SK-MEL-5 (cell line): ENCODE results near the gene MOB3C. TPM values are rescaled to one million over a fixed set of nuclear protein-coding genes. Genes with fewer than 3 reads are reported as not detected.
A peak's percentile ranks its signal among the peaks of the same experiment; 100 is the strongest.

ENCODE experiments used
- DNase-seq: peaks from one replicate; pipeline ENCODE4 v3.0.0-alpha.2; 2016; ENCODE audit warnings: low read depth, low spot score
- in situ Hi-C: cut with HindIII; loops from 2 replicates; pipeline ENCODE4 v1.10.0; 2016; ENCODE audit warnings: low sequenced_read_pairs, high pct_unique_total_duplicates, low pct_unique_long_range_greater_than_20kb
- total RNA-seq: library from RNA; depleted of rRNA; stranded (reverse); fragments of >200 nt; shearing (Covaris generic); gene quantifications from 2 replicates; pipeline ENCODE4 v1.2.3, GENCODE V29; 2014

MOB3C gene
- total RNA-seq, 1 experiment from 2014 or later: 4.8 TPM

DNA sequence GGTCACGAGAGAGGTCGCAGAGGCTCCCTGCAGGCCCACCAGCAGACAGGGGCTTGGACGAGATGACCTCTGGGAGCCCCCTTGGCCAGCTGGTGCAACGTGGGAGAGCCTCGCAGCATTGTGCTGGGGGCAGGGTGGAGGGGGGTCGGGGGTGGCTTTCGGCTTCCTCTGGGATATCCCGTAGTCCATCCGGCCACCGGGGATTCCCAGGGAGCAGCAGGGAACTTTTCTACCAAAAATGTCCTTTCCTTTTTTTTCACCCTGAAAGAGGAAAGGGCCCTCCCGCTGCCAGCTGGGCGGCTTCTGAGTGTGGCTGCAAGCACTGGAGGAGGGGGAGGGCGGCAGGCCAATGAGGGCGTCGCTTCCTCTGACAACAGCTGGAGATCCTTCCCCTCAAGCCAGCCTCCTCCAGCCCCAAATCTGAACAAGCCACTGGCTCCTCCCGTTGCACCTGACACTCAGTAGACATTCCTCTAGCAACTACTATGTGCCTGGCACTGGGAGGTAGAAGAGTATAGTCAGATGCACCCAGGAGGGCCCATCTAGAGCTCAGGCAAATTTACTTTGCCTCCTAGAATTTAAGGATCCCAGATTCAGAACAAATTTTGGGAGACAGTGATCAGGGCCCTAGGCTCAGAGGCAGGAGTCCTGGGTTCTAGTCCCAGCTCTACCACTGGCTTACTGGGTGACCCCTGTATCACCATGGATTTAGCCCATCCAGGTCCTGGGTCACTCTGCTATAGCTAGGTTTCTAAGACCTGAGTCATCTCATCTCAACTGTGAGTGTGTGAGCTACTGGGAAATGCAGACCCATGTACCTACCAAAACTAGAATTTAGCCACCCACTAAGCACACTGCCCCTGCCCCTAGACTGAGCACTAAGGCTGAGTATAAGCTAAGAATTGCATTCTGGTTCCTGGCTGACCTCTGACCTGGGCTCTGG, 2.7 kb downstream of the MOB3C start:
- in situ Hi-C loops: no loop called here
- no peak for DNase-seq

DNA sequence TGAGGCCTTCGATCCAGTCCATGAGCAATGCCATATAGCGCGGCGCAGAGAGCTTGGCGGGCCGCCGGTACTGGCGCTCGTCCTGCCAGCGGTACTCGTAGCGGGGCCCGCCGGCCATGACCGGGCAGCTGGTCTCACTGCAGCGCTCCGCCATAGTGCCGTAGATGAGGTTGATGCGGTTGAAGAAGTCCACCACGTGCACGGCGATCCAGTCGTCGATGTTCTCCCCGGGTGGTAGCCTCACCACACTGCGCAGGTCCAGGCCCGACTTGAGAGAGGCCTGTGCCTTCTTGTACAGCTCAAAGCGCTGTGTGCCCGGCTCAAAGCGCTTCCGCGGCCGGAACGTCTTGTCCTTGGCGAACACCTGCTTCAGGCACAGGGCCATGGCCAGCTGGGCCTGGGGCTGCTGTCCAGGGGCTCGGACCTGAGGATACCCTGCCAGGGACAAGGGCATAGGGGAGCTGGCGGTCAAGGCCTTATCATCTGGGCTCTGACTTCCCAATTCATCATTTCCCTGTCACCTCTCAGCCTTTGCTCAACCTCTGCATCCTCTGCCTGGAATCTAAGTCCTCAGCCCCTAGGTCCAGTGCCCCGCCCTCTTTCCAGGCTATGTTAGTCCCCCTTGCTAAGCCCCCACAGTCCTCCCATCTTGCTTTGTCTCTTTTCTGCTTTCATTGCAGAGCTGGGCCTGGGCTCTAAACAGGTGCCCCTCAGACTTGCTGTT, 3.5 kb downstream of the MOB3C start:
- no peak for DNase-seq
- in situ Hi-C loops: no loop called here

DNA sequence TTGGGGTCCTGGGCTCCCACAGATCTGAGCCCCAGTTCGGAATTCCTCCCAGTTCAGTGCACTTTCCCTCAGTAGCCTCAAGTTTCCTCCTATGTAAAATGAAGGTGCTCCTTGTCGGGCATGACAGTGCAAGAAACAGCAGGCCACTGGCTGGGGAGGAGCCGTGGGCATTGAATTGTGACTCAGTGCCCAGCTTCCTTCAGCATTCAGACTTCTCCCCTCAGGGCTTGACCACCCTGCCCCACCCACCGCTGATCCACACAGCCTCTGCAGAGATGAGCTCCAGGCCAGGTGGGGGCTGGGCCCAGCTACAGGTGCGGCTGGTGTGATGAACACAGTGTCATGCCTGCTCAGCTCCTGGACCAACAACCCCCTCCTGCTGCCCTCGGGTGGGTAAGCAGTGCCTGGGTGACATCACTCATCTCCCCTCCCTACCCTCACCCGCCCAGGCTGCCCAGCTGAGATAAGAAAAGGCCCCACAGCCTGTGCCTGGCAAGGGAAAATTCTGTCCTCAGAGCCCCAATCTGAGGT, 4.9 kb downstream of the MOB3C start:
- in situ Hi-C loops: no loop called here
- no peak for DNase-seq

DNA sequence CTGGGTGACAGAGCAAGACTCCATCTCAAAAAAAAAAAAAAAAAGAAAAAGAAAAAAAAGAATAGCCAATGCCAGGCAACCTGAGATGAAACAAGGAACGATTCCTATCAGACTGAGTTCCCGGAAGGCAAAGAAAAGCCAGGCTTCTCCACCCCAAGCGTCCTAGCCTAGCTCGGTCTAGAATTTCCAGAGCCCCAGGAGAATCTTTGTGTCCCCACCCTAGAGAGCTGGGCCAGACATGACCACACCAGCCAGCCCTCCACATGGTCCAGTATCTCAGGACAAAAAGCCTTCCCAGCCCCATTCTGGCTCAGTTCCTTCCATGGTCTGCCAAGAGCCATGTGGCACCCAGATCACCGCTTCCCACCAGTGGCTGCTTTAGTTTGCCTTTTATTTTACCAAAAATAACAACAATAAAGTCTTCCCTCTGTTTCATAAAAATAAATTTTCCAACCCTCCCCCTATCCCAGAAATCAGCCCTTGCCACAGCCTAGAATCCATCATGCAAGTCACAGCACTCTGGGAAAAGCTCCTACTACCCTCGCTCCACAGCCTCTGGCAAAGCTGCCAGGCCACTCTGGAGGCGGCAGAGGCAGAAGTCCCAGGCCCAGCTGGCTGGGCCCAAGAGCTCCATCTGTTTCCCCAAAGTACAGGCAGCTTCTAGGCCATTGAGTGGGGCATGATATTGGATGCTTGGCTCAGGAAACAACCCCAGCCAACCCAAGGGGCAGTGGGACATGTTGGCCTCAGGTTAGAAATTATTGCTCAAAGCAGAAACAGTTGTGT, 9.1 kb downstream of the MOB3C start:
- DNase-seq: no peak

DNA sequence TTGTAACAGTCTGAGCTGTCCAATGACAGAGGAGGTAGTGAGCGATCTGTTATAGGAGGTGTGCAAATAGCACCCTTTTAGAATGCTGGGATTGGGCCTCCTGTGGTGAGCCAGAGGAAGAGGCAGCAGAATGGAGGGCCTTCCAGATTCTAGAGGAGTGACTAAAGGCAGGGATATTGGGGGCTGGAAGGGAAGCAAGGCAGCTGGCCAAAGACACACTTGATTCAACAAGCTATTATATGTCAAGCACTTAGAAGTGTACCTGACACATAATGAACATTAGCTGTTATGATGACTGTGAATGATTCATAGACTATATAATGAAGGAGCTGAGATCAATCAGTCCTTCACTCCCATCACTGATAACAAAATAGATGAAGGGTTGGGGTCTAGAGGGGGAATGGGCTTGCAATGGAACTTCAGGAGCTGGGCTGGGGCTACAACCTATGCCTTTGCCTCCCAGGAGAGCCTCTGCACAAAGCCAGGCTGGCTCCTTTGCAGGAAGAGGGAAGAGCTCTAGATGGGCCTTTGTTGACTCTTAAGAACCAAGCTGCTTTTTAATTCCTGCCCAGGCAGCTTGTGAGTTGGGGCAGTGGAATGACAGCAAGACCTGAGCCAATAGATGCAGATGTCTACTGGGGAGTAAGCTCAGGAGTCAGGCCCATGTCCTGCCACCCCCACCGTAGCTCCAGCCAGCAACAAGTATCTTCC, 10.2 kb downstream of the MOB3C start:
- in situ Hi-C loops: no loop called here
- no peak for DNase-seq

More for the DNA sequence above, 9.1 kb downstream of the MOB3C start:
- in situ Hi-C loops: no loop called here

DNA sequence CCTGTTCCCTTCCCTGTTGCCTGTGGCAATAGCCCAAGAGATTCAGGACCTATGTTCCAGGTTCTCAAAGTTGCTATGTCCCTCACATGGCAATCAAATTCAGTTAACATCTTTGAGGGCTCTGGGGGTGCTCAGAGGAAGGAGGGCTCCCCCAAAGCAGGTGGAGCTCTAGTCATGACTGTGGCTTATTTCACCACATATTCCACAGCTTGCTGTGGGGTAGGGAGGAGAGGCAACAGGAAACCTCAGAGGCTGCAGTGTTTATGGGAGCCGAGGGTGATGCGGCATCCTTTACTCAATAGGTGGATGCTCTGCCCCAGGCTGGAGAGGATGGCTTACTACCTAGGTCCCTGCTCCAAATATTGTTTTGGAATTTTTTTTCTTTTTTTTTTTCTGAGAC, 11.4 kb downstream of the MOB3C start:
- in situ Hi-C loops: no loop called here
- no peak for DNase-seq

DNA sequence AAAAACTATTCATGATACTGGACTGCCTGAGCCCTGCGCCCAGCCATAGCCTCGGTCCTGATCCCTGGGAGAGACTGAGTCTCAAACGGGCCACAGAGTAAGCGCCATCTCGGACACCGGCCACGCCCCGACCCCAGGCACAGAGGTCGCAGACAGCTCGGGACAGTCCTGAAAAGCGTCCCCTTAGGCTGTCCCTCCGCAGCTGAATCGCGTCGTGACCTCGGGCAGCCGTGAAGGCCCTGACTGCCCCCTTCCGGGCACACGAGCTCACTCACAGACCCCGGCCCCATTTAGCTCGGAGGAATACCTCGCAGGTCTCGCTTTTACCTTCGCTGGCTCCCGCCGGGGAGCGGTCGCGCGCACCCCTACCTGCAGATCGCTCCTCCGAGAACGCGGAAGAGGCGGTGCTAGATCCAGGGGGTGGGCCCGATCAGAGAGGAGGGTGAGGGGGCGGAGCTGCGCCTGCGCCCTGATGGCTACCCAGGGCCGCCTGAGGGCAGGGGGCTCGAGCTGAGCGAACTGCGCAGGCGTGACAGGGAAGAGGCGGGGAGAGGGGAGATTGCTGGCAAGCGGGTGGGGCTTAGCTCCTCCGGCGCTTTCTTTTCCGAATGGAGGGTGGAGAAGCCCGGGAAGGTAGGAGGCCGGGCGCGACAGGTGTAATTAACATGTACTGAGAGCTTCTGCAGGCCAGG, 12.6 kb downstream of the MOB3C start, which contains the start of gene MKNK1:
Gene MKNK1, minus strand, starts transcription at position 411 of the 692 bp plus-strand sequence. CDS start 20,941 bp downstream, outside the sequence.
- peak; percentile 93 for DNase-seq
- in situ Hi-C loops: no loop called here

DNA sequence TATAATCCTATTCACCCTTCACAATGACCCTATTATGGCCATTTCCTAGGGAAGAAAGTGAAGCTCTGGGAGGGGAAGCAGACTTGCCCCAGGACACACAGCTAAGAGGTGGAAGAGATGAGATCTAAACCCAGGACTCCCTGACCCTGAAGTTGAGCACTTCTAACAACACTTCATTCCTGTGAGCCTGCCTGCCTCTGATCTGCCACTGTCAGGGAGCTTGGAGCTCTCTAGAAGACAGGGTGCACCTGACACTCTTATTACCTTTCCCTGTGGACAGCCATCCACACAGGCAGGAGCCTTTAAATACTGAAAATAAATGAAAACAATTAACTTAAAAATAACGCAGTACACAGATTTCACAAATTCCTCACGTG, 13.1 kb downstream of the MOB3C start:
- in situ Hi-C loops: no loop called here
- peak; percentile 27 for DNase-seq

DNA sequence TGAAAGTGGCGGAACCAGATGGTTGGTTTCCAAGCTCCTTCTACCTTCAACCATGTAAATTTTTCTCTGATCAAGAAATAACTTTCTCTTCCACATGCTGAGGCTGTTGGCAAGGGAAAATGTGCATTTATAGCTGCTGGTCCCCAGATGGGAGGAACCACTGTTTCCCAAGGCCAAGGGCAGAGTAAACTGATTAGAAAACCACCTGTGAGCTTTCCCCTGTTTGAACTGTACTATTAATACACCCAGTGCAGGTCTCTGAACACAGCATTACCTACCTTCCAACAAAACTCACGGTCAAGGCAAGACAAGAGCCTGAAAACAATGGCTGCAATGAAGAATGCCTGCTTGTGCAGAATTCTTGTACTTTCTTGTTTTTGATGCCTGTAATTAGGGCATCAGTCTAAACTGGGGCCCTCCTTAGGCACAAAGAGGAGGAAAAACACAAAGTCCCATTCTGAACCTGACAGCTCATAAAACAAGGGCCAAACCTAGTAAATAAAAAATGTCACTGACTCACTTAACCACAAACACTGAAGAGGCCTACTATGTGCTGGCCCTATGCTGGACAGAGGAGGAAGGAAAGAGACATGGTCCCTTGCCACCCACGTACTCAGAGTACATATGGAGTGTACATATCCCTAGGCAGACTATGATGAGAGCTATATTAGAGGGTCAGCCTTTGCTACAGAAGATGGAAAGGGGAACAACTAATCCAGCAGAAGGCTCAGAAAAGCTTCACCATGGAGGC, 15.2 kb downstream of the MOB3C start:
- no peak for DNase-seq
- in situ Hi-C loops: no loop called here

DNA sequence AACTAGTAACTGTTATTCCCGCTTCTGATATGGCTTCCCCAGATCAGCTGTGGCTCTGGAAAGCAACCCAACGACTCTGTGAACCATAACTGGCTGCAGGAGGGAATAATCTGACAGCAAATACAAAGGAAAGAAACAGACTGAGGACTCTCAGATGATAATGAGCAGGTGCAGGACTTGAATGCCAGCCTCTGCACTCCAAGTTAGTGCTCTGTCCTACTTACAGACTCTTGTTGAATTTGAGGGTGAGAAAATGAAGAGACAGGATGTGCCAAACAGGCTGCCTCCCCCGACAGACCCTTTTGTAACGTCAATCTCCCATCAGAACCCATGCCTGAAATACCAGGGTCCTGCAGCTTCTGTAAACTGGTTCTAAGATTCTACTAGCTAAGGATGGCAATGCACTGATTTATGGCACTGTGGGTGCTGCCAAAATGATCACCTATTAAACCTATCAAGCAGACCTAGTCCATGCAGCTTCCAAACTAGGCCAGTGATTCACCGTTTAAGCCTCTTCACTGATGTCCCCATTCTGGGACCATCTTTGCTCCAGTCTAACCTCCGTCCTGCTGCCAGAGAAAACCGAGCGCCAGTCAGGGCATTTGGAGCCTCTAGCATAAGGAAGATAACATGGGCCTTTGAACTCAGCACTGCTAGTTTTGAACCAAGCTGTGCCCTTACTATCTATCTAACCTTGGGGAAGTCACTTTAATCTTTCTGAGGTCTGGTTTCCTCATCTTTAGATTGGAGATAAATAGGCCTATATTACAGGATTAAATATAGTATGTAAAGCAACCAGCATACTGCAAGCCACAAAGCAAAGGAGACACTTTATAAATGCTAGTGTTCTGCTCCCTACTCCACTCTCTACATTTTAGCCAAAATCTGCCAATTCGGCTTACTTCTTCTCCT, 17.3 kb downstream of the MOB3C start:
- DNase-seq: no peak
- in situ Hi-C loops: no loop called here

DNA sequence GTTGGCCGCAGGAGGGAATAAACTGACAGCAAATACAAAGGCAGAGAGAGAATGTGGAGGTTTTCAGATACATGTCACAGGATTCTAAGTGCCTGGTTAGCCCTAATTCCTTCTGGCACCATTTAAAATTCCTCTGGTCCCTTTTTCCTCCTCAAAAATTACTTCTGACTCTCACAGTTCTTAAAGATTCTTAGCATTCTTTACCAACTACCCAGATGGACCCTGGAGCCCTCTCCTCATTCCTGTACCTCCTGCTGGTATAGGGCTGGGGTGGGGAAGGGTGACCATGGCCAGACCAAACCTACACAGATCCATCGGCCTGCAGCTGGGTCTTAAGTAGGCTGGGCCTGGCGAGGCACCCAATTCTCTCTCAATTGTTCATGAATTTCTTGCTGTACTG, 19.8 kb downstream of the MOB3C start:
- DNase-seq: no peak
- in situ Hi-C loops: no loop called here

DNA sequence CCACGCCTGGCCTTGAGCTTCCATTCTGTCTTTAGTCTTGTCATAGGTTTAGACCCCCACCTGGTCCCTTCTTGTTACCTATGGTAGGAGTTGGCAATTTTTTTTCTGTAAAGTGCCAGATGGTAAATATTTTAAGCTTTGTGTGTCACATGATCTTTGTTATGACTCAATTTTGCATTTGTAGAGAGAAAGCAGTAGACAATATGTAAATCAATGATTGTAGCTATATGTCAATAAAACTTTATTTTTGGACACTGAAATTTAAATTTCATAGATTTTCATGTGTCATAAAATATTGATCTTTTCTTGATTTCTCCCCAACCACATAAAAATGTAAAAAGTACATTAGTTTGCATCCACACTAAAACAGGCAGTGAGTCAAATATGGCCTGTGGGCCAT, 20.6 kb downstream of the MOB3C start:
- in situ Hi-C loops: no loop called here

DNA sequence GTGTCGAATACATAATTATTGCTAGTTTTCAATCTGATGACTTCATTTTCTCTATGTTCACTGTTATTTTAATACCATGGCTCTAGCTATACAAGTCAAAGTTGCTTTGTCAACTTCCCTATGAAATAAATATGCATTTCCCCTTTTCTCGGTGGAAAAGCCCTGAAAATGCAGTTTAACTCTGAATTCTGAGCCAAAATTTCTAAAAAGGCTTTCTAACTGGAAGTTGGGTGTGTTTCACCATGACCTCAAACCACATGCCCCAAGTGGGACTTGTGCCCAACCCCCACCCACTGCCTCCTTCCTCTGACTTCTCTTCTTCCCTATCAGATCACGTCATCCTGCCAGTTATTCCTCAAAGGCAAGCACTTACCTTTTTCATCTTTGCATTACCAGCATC, 21.5 kb downstream of the MOB3C start:
- in situ Hi-C loops: no loop called here
- DNase-seq: no peak

More for the DNA sequence above, 20.6 kb downstream of the MOB3C start:
- DNase-seq: no peak

DNA sequence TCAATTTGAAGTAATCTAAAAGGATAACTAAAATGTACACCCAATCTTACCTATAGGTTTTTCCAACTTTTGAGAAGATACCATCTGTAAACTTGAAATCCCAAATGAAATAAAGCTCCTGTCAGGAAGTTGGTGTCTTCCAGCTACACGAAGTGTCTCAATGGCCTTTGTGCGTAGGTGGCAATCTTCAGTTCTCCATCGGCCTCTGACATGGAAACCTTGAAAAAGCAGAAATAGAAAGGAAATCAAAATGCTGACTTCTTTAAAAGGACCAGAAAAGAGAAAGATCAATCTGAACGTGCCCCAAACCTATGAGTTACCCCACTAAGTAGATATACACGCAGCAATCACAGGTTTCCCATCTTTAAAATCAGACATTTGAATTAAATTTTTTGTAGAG, 22.5 kb downstream of the MOB3C start:
- in situ Hi-C loops: no loop called here
- DNase-seq: no peak

DNA sequence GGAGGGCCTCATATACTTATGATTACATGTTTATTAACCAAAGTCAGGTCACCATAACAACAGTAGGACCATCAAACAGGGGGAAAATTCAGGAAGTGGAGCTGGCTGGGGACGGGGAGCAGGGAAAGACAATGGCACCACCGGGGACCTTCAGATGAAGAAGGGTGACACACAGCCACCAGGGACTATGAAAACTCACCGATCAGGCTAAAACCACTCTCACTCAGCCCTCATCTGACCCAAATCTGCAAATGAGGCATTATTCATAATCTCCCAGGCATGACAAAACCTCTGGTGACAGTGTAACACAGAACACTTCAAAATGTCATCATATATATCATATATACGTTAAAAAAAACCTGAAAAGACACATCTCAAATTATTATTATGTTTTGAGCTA, 23.8 kb downstream of the MOB3C start:
- in situ Hi-C loops: no loop called here
- DNase-seq: no peak
